ENCODE results near the gene SAMD10. TPM values are rescaled to one million over a fixed set of nuclear protein-coding genes. Genes with fewer than 3 reads are reported as not detected.

Gene SAMD10
- total and polyA plus RNA-seq, 2 of the 8 experiments (the other 6 are each of a cell fraction or from before 2014, with no cell fraction given), result 3.0 to 5.2 TPM

GRCh38 chr20:63941282-63942081, 38.0 kb downstream of the SAMD10 start (continued):
- TF ChIP-seq CHD7 (IDR thresholded peaks at IDR 0.05; ENCODE audit: insufficient replicate concordance, low read length) (no peak), GTF2F1 (IDR thresholded peaks at IDR 0.05; ENCODE audit: borderline replicate concordance, low read depth, low read length) (no peak), SP2 (IDR thresholded peaks at IDR 0.05; ENCODE audit: low read length) (no peak), BCL11A (IDR thresholded peaks at IDR 0.05; ENCODE audit: low read depth in 2 of 2, low read length in 2 of 2) (no peak), RBBP5 (IDR thresholded peaks at IDR 0.05; ENCODE audit: borderline replicate concordance, low read depth, low read length) (no peak), SP4 (IDR thresholded peaks at IDR 0.05; ENCODE audit: low read length) (peak; percentile 78; the same call in 1 of the 2 replicates), EGR1 (IDR thresholded peaks at IDR 0.05; ENCODE audit: borderline replicate concordance, low read depth, low read length) (0 out of 2 replicates have a peak, but pooled peaks have one; percentile 16), NRF1 (IDR thresholded peaks at IDR 0.05; ENCODE audit: low read depth, low read length) (no peak)
- TF ChIP-seq, protein P1, sequence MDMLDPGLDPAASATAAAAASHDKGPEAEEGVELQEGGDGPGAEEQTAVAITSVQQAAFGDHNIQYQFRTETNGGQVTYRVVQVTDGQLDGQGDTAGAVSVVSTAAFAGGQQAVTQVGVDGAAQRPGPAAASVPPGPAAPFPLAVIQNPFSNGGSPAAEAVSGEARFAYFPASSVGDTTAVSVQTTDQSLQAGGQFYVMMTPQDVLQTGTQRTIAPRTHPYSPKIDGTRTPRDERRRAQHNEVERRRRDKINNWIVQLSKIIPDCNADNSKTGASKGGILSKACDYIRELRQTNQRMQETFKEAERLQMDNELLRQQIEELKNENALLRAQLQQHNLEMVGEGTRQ (IDR thresholded peaks at IDR 0.05; ENCODE audit: low read length), result no peak

Measured in H1 (cell line).